ENCODE measurements around the gene SNHG17. TPM values are rescaled to one million over a fixed set of nuclear protein-coding genes. Genes with fewer than 3 reads are reported as not detected.
"Not testable (repeated sequence)": the region's sequence is repeated elsewhere in the genome, so short reads cannot be mapped to it uniquely, and the experiment has no call there.

Gene SNHG17
- total RNA-seq, 1 donor from 2014 or later, result 10.6 TPM

- DNase-seq (ENCODE audit: low spot score), result no peak
- intact Hi-C loops (cut with DNase I), result no loop called here
Measured at GRCh38 chr20:38426006-38426897, 8.9 kb downstream of the SNHG17 start.

GRCh38 chr20:38424401-38424800, 10.7 kb downstream of the SNHG17 start:
- no peak for DNase-seq (ENCODE audit: low spot score)
- intact Hi-C loops (cut with DNase I), result no loop called here

GRCh38 chr20:38423541-38423940, 11.6 kb downstream of the SNHG17 start:
- DNase-seq (ENCODE audit: low spot score), result no peak
- intact Hi-C loops (cut with DNase I), result no loop called here

- DNase-seq (ENCODE audit: low spot score), result no peak
Measured at GRCh38 chr20:38421915-38422314, 13.2 kb downstream of the SNHG17 start.

GRCh38 chr20:38420388-38421085, 14.6 kb downstream of the SNHG17 start:
- DNase-seq (ENCODE audit: low spot score), result no peak
- intact Hi-C loops (cut with DNase I), result no loop called here

More at GRCh38 chr20:38421915-38422314, 13.2 kb downstream of the SNHG17 start:
- intact Hi-C loops (cut with DNase I), result no loop called here

- no peak for DNase-seq (ENCODE audit: low spot score)
- intact Hi-C loops (cut with DNase I), result no loop called here
Measured at GRCh38 chr20:38418509-38419204, 16.5 kb downstream of the SNHG17 start.

- intact Hi-C loops (cut with DNase I), result no loop called here
Measured at GRCh38 chr20:38414769-38415450, 20.2 kb downstream of the SNHG17 start.

GRCh38 chr20:38412877-38413577, 22.1 kb downstream of the SNHG17 start:
- intact Hi-C loops (cut with DNase I), result no loop called here
- no peak for DNase-seq (ENCODE audit: low spot score)

More at GRCh38 chr20:38414769-38415450, 20.2 kb downstream of the SNHG17 start:
- DNase-seq (ENCODE audit: low spot score), result no peak

GRCh38 chr20:38407822-38408221, 27.3 kb downstream of the SNHG17 start:
- DNase-seq (ENCODE audit: low spot score), result not testable (repeated sequence)
- intact Hi-C loops (cut with DNase I), result loop anchor here (5.0 kb wide), 2 partner anchors 66 to 176 kb away; no protein-coding TSS in a partner anchor

- intact Hi-C loops (cut with DNase I), result loop anchor here (5.0 kb wide), 2 partner anchors 65 to 175 kb away; no protein-coding TSS in a partner anchor
- no peak for DNase-seq (ENCODE audit: low spot score)
Measured at GRCh38 chr20:38407321-38407720, 27.8 kb downstream of the SNHG17 start.

- intact Hi-C loops (cut with DNase I), result loop anchor here (5.0 kb wide), 2 partner anchors 64 to 174 kb away; no protein-coding TSS in a partner anchor
Measured at GRCh38 chr20:38406476-38406875, 28.7 kb downstream of the SNHG17 start.

GRCh38 chr20:38405132-38405531, 30.0 kb downstream of the SNHG17 start:
- intact Hi-C loops (cut with DNase I), result loop anchor here (5.0 kb wide), 2 partner anchors 63 to 173 kb away; no protein-coding TSS in a partner anchor
- no peak for DNase-seq (ENCODE audit: low spot score)

More at GRCh38 chr20:38406476-38406875, 28.7 kb downstream of the SNHG17 start:
- no peak for DNase-seq (ENCODE audit: low spot score)

GRCh38 chr20:38404016-38404415, 31.1 kb downstream of the SNHG17 start:
- intact Hi-C loops (cut with DNase I), result no loop called here
- DNase-seq (ENCODE audit: low spot score), result no peak

- intact Hi-C loops (cut with DNase I), result no loop called here
- no peak for DNase-seq (ENCODE audit: low spot score)
Measured at GRCh38 chr20:38402816-38403215, 32.3 kb downstream of the SNHG17 start.

- intact Hi-C loops (cut with DNase I), result no loop called here
Measured at GRCh38 chr20:38402089-38402488, 33.0 kb downstream of the SNHG17 start.

GRCh38 chr20:38395751-38396395, 39.3 kb downstream of the SNHG17 start:
- DNase-seq (ENCODE audit: low spot score); intact Hi-C loops (cut with DNase I): not testable (repeated sequence)

More at GRCh38 chr20:38402089-38402488, 33.0 kb downstream of the SNHG17 start:
- no peak for DNase-seq (ENCODE audit: low spot score)

GRCh38 chr20:38395165-38395564, 40.0 kb downstream of the SNHG17 start:
- intact Hi-C loops (cut with DNase I), result no loop called here
- DNase-seq (ENCODE audit: low spot score), result no peak

GRCh38 chr20:38393259-38393658, 41.9 kb downstream of the SNHG17 start:
- intact Hi-C loops (cut with DNase I), result no loop called here
- no peak for DNase-seq (ENCODE audit: low spot score)
